GM18507 (cell line): ENCODE results near the gene GALNT6.

Source experiments
- DNase-seq: peaks from one replicate; pipeline ENCODE4 v3.0.0; 2011; ENCODE audit warnings: low read depth; ENCODE audit not compliant: insufficient read length; ENCODE audit errors: extremely low spot score
- FAIRE-seq: peaks from 2 replicates; lab custom pipeline; 2011; peaks lifted over from hg19 to GRCh38; lab: Jason Lieb, UNC

GALNT6 gene

GRCh38 chr12:51406859-51407258 is 15.7 kb upstream of the GALNT6 start:
- no peak for FAIRE-seq
- DNase-seq = no peak

GRCh38 chr12:51406290-51406689 is 15.1 kb upstream of the GALNT6 start:
- no peak for FAIRE-seq

GRCh38 chr12:51405801-51406207 is 14.6 kb upstream of the GALNT6 start:
- FAIRE-seq (no peak), DNase-seq (no peak)

More at GRCh38 chr12:51406290-51406689, 15.1 kb upstream of the GALNT6 start:
- no peak for DNase-seq

- DNase-seq (no peak), FAIRE-seq (no peak)
Measured at GRCh38 chr12:51404627-51405026, 13.4 kb upstream of the GALNT6 start.

GRCh38 chr12:51403681-51404136 is 12.5 kb upstream of the GALNT6 start:
- FAIRE-seq (no peak), DNase-seq (no peak)

- DNase-seq = no peak
- no peak for FAIRE-seq
Measured at GRCh38 chr12:51403159-51403558, 12.0 kb upstream of the GALNT6 start.

GRCh38 chr12:51401900-51402299 is 10.7 kb upstream of the GALNT6 start:
- FAIRE-seq (no peak), DNase-seq (no peak)

GRCh38 chr12:51401486-51401885 is 10.3 kb upstream of the GALNT6 start:
- no peak for FAIRE-seq
- no peak for DNase-seq

- DNase-seq (no peak), FAIRE-seq (no peak)
Measured at GRCh38 chr12:51401020-51401419, 9.8 kb upstream of the GALNT6 start.

- DNase-seq (no peak), FAIRE-seq (no peak)
Measured at GRCh38 chr12:51399891-51400290, 8.7 kb upstream of the GALNT6 start.

GRCh38 chr12:51397670-51398069 is 6.5 kb upstream of the GALNT6 start:
- no peak for DNase-seq
- FAIRE-seq = no peak

GRCh38 chr12:51395283-51396230 is 4.4 kb upstream of the GALNT6 start:
- FAIRE-seq (peak; percentile 90), DNase-seq (peak; percentile 35)

GRCh38 chr12:51393676-51394545 is 2.7 kb upstream of the GALNT6 start:
- FAIRE-seq (no peak), DNase-seq (no peak)

- FAIRE-seq = peak; percentile 5
- peak; percentile 32 for DNase-seq
Measured at GRCh38 chr12:51392556-51393237, 1.5 kb upstream of the GALNT6 start.

GRCh38 chr12:51390891-51391282 is 319 bp downstream of the GALNT6 start:
- DNase-seq = no peak
- FAIRE-seq = no peak

- FAIRE-seq = no peak
Measured at GRCh38 chr12:51390457-51390856, 749 bp downstream of the GALNT6 start.

GRCh38 chr12:51389302-51389999 is 1.8 kb downstream of the GALNT6 start:
- no peak for DNase-seq
- FAIRE-seq = no peak

More at GRCh38 chr12:51390457-51390856, 749 bp downstream of the GALNT6 start:
- DNase-seq = no peak

- DNase-seq = no peak
- FAIRE-seq = no peak
Measured at GRCh38 chr12:51388846-51389245, 2.4 kb downstream of the GALNT6 start.
